Uterus (tissue), 2 donors: Measurements from ENCODE around the gene TWIST1.

ENCODE experiments used
- POLR2A ChIP-seq, 2 donors: fragments of 450-650 bp; IDR thresholded peaks; one replicate each; pipeline ENCODE4 v1.6.1; 2016; ENCODE audit warnings: antibody characterized with exemption in 2 of 2, mild to moderate bottlenecking in 1 of 2, moderate library complexity in 1 of 2
- TF ChIP-seq, protein P1 (sequence below), 4 experiments: fragments of 200-600 bp in 2 of 4; fragments of 450-650 bp in 2 of 4; sonication (generic) in 2 of 4; IDR thresholded peaks; one replicate each; pipeline ENCODE4 v1.5.1; 2016 to 2019; ENCODE audit warnings: antibody characterized with exemption in 4 of 4, mild to moderate bottlenecking in 2 of 4, moderate library complexity in 1 of 4

DNA sequence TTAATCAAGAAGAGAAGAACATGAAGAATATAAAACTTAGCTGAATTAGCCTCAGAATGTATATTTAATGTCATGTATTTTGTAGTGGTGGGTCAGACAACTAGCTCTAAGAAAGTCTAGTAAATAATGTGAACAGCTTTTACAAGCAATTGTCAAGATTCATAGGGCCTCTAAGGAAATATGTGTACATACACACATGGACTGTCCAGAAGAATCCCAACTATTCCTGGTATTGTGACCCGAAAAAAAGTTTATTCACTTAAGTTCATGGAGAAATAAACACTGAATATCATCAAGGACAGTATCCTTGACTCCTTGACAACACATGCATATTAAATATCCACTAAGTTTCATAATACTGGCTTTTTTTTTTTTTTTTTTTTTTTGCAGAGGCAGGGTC, 11.4 kb upstream of the TWIST1 start:
- no peak for TF ChIP-seq POLR2A (IDR thresholded peaks at IDR 0.05)
- TF ChIP-seq, protein P1, sequence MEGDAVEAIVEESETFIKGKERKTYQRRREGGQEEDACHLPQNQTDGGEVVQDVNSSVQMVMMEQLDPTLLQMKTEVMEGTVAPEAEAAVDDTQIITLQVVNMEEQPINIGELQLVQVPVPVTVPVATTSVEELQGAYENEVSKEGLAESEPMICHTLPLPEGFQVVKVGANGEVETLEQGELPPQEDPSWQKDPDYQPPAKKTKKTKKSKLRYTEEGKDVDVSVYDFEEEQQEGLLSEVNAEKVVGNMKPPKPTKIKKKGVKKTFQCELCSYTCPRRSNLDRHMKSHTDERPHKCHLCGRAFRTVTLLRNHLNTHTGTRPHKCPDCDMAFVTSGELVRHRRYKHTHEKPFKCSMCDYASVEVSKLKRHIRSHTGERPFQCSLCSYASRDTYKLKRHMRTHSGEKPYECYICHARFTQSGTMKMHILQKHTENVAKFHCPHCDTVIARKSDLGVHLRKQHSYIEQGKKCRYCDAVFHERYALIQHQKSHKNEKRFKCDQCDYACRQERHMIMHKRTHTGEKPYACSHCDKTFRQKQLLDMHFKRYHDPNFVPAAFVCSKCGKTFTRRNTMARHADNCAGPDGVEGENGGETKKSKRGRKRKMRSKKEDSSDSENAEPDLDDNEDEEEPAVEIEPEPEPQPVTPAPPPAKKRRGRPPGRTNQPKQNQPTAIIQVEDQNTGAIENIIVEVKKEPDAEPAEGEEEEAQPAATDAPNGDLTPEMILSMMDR (IDR thresholded peaks at IDR 0.05), result no peak
